GM21737 (cell line): Measurements from ENCODE around the gene REXO4.
"Not testable (repeated sequence)": the region's sequence is repeated elsewhere in the genome, so short reads cannot be mapped to it uniquely, and the experiment has no call there.

Experiments
- ATAC-seq: cut with Tn5 transposase; IDR thresholded peaks from one replicate; pipeline ENCODE4 v1.9.1; 2021; ENCODE audit warnings: mild to moderate bottlenecking, moderate library complexity; ENCODE audit not compliant: unreplicated experiment

REXO4 gene

DNA sequence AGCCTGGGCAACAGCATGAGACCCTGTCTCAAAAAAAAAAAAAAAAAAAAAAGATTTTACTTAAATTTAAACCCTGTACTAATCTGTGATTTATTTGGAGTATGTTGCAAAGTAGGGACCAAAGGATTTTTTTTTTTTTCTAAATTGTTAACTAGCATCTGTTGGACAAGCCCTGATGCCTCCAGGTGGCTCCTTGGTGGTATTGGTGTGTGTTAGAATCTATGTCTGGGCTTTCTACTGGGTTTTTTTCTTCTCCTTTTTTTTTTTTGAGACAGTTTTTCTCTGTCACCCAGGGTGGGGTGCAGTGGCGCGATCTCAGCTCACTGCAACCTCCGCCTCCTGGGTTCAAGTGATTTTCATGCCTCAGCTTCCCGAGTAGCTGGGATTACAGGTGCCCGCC is 34.1 kb upstream of the REXO4 start:
- ATAC-seq, result not testable (repeated sequence)

DNA sequence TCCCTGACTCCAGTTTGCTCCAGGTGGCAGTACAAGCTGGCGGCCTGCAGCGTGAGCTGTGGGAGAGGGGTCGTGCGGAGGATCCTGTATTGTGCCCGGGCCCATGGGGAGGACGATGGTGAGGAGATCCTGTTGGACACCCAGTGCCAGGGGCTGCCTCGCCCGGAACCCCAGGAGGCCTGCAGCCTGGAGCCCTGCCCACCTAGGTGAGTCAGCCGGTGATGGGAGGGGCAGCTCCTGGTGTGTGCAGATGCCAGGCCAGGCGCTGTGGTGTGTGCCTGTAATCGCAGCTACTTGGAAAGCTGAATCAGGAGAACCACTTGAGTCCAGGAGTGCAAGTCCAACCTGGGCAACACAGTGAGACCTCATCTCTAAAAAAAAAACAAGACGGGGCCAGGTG is 31.9 kb upstream of the REXO4 start:
- no peak for ATAC-seq

DNA sequence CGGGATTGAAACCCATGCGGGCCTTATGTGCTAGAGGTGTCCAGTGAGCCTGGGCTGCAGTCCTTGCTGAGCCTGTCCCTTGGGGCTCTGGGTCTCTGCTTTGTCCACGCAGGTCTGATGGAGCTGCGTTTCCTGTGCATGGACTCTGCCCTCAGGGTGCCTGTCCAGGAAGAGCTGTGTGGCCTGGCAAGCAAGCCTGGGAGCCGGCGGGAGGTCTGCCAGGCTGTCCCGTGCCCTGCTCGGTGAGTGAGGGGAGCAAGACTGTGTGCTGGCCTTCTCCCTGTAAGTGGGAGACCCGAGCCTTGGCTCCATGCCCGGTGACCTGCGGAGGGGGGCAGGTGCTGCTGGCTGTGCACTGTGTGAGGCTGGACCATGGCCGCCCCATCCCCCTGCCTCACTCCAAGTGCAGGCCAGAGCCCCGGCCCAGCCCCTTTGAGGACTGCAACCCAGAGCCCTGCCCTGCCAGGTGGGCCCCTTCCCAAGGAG is 30.7 kb upstream of the REXO4 start:
- no peak for ATAC-seq

DNA sequence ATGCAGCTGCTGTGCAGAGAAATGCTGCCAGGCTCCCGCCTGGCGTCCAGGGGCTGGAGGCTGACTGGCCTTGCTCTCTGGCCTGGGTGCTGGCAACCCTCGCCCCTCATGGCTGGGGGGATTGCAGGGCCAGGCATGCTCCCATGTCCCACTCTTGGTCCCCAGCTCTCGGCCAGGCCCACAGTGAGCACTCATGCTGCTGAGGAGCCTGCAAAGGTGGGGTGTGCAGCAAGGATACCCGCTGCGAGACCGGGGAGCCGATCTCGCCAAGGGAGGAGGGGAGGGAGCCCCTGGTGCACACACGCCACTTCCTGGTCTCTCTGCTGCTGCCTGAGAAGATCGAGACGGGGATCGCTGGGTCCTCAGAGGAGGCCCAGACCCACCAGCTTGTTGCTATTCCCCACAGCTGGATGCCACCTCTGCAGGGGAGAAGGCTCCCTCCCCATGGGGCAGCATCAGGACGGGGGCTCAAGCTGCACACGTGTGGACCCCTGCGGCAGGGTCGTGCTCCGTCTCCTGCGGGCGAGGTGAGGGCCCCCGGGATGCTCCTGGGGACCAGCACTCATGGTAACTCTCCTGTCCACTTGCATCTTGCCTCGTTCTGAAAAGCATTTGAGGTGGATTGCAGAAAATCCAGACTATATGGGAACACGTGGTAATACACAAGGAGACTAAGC is 27.6 kb upstream of the REXO4 start:
- ATAC-seq, result no peak

DNA sequence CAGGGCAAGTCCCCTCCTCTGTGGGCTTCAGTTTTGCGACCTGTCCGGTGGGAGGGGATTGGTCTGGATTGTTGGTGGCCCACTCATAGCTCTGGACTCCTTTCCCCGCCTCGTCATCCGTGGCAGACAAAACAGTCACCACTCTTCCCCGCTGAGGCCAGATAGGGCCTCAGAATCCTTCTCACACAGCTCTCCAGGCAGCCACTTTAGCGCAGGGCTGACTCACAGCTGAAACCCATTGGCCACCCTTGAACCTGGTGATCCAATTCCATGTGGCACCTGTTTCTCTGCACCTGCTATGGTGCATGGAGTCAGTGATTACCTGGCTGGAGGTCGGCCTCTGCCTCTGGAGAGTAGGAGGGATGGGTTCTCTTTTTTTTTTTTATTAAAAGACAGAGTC is 26.2 kb upstream of the REXO4 start:
- no peak for ATAC-seq

DNA sequence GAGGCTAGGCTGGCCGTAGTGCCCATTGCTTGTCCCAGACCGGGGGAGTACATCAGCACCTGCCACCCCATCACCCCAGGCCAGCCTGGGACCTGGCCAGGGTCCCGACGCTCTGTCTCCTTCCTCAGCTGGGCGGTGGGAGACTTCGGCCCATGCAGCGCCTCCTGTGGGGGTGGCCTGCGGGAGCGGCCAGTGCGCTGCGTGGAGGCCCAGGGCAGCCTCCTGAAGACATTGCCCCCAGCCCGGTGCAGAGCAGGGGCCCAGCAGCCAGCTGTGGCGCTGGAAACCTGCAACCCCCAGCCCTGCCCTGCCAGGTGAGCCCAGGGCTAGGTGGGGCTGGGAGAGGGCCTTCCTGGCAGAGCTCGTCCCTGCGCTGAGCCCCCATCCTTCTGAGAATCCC is 25.4 kb upstream of the REXO4 start:
- ATAC-seq, result no peak

DNA sequence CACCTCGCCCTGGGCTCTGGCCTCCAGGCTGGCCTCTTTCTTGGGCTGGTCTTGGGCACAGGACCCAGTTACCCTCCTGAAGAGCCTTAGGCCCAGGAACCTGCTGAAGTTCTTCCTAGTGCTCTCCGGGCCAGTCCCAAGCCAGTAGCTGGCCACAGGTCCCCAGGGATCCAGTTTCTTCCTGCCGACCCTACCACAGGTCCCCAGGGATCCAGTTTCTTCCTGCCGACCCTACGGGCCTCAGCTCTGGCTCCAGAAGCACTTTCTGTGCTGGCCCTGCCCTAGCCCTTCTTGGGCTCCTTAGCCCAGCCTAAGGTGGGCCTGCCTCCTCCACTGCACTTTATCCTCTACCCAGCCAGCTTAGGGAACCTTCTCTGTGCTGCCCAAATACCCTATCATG is 23.8 kb upstream of the REXO4 start:
- ATAC-seq, result no peak

DNA sequence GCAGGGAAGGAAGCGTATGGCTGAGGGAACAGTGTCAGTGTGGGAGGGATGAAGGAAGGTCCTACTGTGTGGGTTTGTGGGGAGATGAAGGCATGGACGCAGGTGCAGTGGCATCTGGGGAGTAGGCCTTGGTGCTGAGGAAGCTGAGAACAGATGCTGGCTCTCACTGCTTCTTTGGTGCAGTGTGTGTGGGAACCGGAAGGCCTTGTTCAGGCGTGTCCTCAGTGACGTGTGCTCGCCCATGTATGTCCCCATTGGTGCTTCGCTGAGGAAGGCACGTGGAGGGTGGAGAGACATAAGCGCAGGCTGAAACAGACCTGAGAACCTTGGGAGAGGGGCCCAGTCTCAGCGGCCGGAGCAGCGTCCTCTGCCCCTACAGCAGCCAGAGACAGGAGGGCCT is 23.1 kb upstream of the REXO4 start:
- ATAC-seq, result no peak

DNA sequence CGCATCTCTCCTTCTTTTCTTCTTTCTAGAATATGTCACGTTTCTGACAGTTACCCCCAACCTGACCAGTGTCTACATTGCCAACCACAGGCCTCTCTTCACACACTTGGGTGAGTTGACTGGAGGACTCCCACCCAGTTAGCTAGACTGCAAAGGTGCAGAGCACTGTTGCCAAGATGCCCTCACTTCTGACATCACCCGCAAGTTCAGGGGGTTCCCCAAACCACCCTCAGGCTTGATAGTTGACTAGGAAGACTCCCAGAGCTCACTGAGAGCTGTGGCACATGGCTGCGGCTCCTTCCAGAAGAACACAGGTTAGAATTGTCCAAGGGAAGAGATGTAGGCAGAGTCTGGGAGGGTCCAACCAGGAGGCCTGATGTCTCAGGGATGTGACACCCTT is 21.5 kb upstream of the REXO4 start:
- no peak for ATAC-seq

DNA sequence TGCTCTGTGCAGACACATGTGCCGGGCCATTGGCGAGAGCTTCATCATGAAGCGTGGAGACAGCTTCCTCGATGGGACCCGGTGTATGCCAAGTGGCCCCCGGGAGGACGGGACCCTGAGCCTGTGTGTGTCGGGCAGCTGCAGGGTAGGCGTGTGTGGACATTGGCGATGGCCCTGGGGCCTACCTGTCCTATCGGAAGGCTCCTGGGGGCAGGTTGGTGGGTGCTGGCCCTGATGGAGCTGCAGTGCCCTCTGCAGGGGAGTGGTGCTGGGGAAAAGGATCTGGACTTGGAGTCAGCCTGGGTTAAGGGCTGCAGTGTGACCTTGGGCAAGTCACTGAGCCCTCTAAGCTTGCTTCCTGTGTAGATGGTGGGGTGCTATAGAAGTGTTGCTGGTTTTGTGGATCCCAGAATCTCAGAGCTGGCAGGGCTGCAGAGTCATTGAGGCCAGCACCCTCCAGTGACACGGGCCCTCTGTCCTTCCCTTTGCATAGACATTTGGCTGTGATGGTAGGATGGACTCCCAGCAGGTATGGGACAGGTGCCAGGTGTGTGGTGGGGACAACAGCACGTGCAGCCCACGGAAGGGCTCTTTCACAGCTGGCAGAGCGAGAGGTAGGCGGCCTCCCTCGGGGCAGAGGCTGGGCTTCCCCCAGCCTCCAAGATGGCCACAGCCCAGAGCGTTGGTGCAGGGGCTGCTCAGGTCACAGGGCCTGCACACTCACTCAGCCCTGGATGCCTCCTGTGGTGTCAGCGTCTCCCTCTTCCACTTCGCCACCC is 20.1 kb upstream of the REXO4 start:
- no peak for ATAC-seq

DNA sequence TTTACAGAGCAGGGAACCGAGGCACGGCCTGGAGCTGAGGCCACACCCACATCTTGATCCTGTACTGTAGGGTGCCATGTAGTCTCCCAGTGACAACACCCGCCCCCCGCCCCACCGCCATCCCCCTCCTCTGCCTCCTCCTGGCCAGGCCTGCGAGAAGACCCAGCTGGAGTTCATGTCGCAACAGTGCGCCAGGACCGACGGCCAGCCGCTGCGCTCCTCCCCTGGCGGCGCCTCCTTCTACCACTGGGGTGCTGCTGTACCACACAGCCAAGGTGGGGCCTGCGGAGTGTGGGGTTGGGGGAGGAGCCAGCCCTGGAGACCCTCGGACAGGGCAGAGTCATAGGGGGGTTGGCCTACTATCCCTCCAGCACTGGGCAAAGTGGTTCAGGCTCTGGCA is 18.9 kb upstream of the REXO4 start:
- ATAC-seq, result no peak

DNA sequence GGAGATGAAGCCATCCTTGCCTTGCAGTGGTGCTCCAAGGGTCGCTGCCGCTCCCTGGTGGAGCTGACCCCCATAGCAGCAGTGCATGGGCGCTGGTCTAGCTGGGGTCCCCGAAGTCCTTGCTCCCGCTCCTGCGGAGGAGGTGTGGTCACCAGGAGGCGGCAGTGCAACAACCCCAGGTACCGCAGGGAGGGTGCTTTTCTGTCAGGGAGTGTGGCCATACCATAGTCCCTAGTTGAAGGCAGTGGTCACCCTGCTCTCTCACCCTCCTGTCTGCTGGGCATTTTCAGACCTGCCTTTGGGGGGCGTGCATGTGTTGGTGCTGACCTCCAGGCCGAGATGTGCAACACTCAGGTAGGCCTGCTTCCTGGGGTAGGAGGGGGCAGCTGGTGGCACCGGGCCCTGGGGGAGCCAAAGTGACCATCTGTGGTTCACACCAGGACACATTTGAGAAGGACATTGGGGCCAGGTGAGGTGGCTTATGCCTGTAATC is 15.6 kb upstream of the REXO4 start:
- ATAC-seq, result no peak

DNA sequence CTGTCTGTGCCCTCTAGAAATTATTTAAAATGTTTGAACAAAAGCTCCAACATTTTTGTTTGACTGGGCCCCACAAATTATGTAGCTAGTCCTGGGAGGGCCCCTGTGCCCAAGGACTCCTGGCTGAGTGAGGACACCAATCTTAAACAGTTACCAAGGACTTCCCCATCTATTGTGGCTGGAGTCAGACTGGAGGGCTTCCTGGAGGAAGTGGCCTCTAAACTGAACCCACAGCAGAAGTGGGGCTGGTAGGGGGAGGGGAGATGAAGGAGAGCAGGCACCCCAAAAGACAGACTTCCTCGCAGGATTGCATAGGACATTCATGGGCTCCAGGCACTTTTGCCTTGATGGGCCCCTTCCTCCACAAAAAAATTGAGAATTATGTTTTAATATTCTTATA is 12.4 kb upstream of the REXO4 start:
- no peak for ATAC-seq

DNA sequence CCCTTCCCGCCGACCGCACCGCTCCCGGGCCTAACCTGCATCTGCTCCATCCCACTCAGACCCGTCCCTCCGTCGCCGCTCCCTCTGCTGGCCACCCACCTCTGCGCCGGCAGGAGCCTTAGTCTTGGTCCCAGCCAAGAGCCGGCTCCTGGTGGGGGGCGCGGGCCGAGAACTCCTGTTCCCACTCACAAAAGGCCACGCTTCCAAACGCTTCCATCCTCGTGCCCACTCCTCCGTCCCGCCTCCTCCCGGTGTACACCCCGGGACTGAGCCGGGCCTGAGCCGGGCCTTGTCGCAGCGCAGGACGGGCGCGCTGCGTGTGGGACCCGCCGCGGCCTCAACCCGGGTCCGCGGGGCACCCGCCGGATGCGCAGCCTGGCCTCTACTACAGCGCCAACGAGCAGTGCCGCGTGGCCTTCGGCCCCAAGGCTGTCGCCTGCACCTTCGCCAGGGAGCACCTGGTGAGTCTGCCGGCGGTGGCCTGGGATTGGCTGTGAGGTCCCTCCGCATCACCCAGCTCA is 11.9 kb upstream of the REXO4 start:
- no peak for ATAC-seq

DNA sequence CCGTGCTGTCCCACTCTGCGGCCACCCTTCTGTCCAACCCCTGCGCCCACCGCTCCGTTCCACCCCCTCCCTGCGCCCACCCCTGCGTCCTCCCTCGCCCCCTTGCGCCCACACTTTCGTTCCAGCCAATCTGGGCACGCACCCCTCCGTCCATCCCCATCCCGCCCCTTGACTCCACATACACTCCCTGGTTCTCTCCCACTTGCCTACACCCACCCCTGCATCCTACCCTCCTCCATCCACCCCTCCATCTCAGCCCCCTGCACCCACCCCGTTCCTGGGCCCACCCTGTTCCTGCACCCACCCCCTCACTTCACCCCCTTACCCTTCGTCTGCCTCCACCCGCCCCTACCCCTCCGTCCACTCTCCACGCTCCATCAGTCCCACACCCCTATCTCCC is 11.4 kb upstream of the REXO4 start:
- ATAC-seq, result no peak

DNA sequence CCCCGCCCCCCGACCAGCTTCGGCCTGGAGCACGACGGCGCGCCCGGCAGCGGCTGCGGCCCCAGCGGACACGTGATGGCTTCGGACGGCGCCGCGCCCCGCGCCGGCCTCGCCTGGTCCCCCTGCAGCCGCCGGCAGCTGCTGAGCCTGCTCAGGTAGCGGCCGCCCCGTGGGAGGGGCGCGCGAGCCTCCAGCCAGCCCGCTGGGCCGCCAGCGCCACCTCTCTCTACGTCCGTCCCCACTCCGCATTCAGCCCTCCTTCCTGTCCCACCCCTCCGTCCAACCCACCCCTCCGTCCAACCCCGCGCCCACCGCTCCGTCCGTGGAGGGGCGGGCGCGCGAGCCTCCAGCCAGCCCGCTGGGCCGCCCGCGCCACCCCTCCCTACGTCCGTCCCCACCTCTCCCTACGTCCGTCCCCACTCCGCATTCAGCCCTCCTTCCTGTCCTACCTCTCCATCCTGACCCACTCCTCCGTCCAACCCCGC is 10.8 kb upstream of the REXO4 start:
- ATAC-seq, result no peak

DNA sequence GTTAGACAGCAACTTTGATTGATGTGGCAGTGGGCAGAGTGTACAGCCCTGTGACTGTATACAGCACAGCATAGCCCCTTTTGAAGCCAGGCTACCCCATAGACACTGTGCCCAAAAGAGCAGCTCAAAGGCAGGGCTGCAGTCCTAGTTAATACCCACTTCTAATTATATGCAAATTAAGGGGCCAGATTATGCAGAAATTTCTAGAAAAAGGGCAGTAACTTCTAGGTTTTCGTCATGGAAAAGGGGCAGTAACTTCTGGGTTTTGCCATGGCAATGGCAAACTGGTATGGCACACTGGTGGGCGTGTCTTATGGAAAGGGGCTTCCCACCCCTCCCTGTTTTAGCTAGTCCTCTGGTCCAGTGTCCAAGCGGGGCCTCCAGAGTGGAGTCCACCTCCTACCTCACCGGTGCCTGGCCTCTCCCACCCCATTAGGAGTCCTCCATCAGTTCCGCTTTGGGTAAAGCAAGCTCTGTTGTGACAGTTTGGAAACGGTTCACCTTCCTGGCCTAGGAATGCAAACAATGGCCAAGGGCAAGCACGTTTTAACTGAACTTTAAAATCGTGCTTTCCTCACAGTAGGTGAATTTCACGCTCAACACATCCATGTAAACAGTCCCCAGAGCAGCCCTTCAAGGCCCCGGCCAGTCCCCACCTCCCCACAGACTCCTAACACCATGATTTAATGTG is 10.0 kb upstream of the REXO4 start:
- ATAC-seq, result no peak

DNA sequence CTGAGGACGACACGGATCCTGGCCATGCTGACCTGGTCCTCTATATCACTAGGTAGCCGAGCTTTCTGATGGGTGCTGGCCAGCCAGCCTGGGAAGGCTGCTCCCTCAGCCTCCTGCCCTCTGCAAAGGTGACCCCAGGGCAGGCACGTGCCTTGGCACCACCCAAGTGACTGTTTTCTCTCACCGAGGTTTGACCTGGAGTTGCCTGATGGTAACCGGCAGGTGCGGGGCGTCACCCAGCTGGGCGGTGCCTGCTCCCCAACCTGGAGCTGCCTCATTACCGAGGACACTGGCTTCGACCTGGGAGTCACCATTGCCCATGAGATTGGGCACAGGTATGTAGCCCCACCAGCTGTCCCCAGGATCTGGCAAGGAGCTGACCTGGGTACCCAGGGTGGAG is 8.2 kb upstream of the REXO4 start:
- ATAC-seq, result no peak

DNA sequence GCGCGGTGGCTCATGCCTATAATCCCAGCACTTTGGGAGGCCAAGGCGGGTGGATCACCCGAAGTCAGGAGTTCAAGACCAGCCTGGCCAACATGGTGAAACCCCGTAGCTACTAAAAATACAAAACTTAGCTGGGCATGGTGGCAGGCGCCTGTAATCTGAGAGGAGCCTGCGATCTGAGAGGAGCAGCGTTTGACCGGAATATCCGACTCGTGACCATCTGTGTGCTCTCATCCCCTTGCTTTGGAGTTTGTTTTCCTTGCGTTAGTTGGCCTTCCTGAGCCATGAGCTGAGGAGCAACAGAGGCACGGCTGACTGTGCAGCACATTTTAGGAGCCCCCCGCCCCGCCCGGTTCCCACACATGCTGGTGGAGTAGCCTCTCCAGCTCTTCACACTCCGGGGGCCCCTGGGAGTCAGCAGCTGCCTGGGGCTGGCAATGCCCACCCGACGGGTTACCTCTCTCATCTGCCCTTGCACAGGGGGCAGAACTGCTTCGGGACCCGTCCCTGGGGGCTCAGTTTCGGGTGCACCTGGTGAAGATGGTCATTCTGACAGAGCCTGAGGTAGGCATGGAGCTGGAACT is 7.3 kb upstream of the REXO4 start:
- ATAC-seq, result no peak

DNA sequence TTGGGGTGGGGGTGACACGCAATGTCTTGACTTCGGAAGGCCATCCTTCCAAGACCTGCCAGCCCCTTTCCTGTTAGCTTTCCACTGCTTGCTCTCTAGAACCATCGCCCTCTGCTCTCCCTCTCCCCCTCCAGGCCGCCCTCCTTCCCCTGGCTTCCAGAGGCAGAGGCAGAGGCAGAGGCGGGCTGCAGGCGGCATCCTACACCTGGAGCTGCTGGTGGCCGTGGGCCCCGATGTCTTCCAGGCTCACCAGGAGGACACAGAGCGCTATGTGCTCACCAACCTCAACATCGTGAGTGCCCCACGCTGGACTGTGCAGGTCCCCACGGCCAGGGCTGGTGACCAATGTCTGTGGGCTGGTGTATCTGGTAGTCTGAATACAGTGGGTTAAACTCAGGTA is 6.4 kb upstream of the REXO4 start:
- no peak for ATAC-seq

DNA sequence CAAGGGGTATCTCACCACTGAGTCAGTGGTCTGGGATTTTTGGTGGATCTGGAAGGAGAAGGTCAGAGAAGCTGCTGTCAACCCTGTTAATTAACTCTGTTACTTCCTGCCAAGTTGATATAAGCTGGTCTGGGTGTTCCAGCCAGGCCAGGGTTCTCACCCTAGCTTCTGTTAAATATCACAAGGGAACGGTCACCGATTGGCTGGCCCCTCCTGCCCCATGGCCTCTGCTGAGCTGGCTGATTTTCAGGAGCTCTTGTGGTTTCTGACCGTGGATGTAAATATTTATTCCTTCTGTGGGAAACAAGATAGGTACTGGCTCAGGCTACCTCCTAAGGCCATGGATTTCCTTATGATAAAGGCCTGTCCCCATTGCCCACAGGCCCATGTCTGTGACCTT is 5.4 kb upstream of the REXO4 start:
- no peak for ATAC-seq
